GM23338 (cell line): Measurements from ENCODE around the gene PXYLP1. TPM values are rescaled to one million over a fixed set of nuclear protein-coding genes. Genes with fewer than 3 reads are reported as not detected.
"Not testable (repeated sequence)": the region's sequence is repeated elsewhere in the genome, so short reads cannot be mapped to it uniquely, and the experiment has no call there.

ENCODE experiments used
- ATAC-seq: fragments of 200-7000 bp; cut with Tn5 transposase; 3 replicates; pipeline ENCODE4 v1.9.1; 2020
- DNase-seq: peaks from one replicate; pipeline ENCODE4 v3.0.0-alpha.2; 2015; ENCODE audit warnings: low spot score
- H2AFZ ChIP-seq: fragments of 200-600 bp; sonication (generic); 2 replicates; pipeline ENCODE4 v1.8.0; 2016; ENCODE audit warnings: antibody characterized with exemption, mild to moderate bottlenecking, moderate library complexity
- H3F3A ChIP-seq: fragments of 200-600 bp; sonication (generic); replicated peaks from 2 replicates; pipeline ENCODE4 v1.8.0; 2017; ENCODE audit warnings: antibody characterized with exemption, mixed run types, low read depth
- H3K27ac ChIP-seq: fragments of 200-600 bp; sonication (generic); 2 replicates; pipeline ENCODE4 v1.6.1; 2016; ENCODE audit warnings: low read depth
- H3K27me3 ChIP-seq: fragments of 200-600 bp; sonication (generic); 2 replicates; pipeline ENCODE4 v1.8.0; 2016; ENCODE audit warnings: mild to moderate bottlenecking, mixed run types, moderate library complexity; ENCODE audit not compliant: insufficient read depth
- H3K36me3 ChIP-seq: fragments of 200-600 bp; sonication (generic); 2 replicates; pipeline ENCODE4 v1.8.0; 2016; ENCODE audit warnings: mild to moderate bottlenecking; ENCODE audit not compliant: insufficient read depth
- H3K4me1 ChIP-seq: fragments of 200-600 bp; sonication (generic); 2 replicates; pipeline ENCODE4 v1.8.0; 2016; ENCODE audit warnings: mild to moderate bottlenecking, moderate library complexity; ENCODE audit not compliant: insufficient read depth
- H3K4me2 ChIP-seq: fragments of 200-600 bp; sonication (generic); 2 replicates; pipeline ENCODE4 v1.7.1; 2017; ENCODE audit warnings: mixed run types
- H3K4me3 ChIP-seq: fragments of 200-600 bp; sonication (generic); 2 replicates; pipeline ENCODE4 v1.6.1; 2016; ENCODE audit warnings: mixed run types
- H3K79me2 ChIP-seq: fragments of 200-600 bp; sonication (generic); replicated peaks from 2 replicates; pipeline ENCODE4 v1.8.0; 2017; ENCODE audit warnings: mild to moderate bottlenecking; ENCODE audit not compliant: insufficient read depth
- H3K9me2 ChIP-seq: fragments of 200-600 bp; sonication (generic); 2 replicates; pipeline ENCODE4 v1.8.0; 2017; ENCODE audit not compliant: insufficient read depth
- H4K20me1 ChIP-seq: fragments of 200-600 bp; sonication (generic); replicated peaks from 2 replicates; pipeline ENCODE4 v1.8.0; 2017; ENCODE audit warnings: mild to moderate bottlenecking; ENCODE audit not compliant: insufficient read depth
- H3K27ac Mint-ChIP-seq: 2 replicates; pipeline ENCODE4 v1.8.0; 2020; ENCODE audit warnings: inconsistent platforms, mild to moderate bottlenecking, moderate library complexity, mixed read lengths
- H3K27me3 Mint-ChIP-seq: 3 replicates; pipeline ENCODE4 v1.8.0; 2022; ENCODE audit warnings: low read depth, mild to moderate bottlenecking, moderate library complexity, mixed read lengths, inconsistent platforms; ENCODE audit not compliant: insufficient read depth, poor library complexity
- H3K36me3 Mint-ChIP-seq: 3 replicates; pipeline ENCODE4 v1.8.0; 2021; ENCODE audit warnings: low read depth, mild to moderate bottlenecking, inconsistent platforms, moderate library complexity, mixed read lengths
- H3K4me1 Mint-ChIP-seq: 3 replicates; pipeline ENCODE4 v1.8.0; 2020; ENCODE audit warnings: mild to moderate bottlenecking, inconsistent platforms, mixed read lengths
- H3K4me3 Mint-ChIP-seq: 3 replicates; pipeline ENCODE4 v1.8.0; 2021; ENCODE audit warnings: moderate library complexity, mild to moderate bottlenecking, inconsistent platforms, mixed read lengths
- H3K9me3 Mint-ChIP-seq: 3 replicates; pipeline ENCODE4 v1.8.0; 2020; ENCODE audit warnings: moderate library complexity, mild to moderate bottlenecking, inconsistent platforms, mixed read lengths
- ETS1 ChIP-seq: IDR thresholded peaks from 2 replicates; pipeline ENCODE4 v1.6.1; 2016; ENCODE audit warnings: antibody characterized with exemption
- EZH2phosphoT487 ChIP-seq: fragments of 200-600 bp; sonication (generic); IDR thresholded peaks from one replicate; pipeline ENCODE4 v1.8.1; 2018; ENCODE audit warnings: antibody characterized with exemption; ENCODE audit not compliant: unreplicated experiment
- JUNB ChIP-seq: IDR thresholded peaks from one replicate; pipeline ENCODE4 v1.6.1; 2016; ENCODE audit warnings: antibody characterized with exemption; ENCODE audit not compliant: unreplicated experiment
- NANOG ChIP-seq: IDR thresholded peaks from 2 replicates; pipeline ENCODE4 v1.6.1; 2016; ENCODE audit warnings: antibody characterized with exemption, borderline replicate concordance
- POLR2AphosphoS5 ChIP-seq: IDR thresholded peaks from 2 replicates; pipeline ENCODE4 v1.6.1; 2016; ENCODE audit warnings: antibody characterized with exemption, low read depth
- STAT1 ChIP-seq: IDR thresholded peaks from one replicate; pipeline ENCODE4 v1.6.1; 2016; ENCODE audit warnings: antibody characterized with exemption; ENCODE audit not compliant: unreplicated experiment
- ZNF114 ChIP-seq: fragments of 250-450 bp; sonication (Bioruptor Pico); IDR thresholded peaks from 2 replicates; pipeline ENCODE4 v1.5.0; 2020; ENCODE audit warnings: mild to moderate bottlenecking, moderate library complexity
- ZNF331 ChIP-seq: fragments of 250-450 bp; sonication (Bioruptor Pico); IDR thresholded peaks from 2 replicates; pipeline ENCODE4 v1.5.0; 2020; ENCODE audit warnings: low read depth, mild to moderate bottlenecking, moderate library complexity
- ZNF462 ChIP-seq: fragments of 250-450 bp; sonication (Bioruptor Pico); IDR thresholded peaks from 2 replicates; pipeline ENCODE4 v1.5.0; 2020; ENCODE audit warnings: mild to moderate bottlenecking, moderate library complexity
- polyA plus RNA-seq: library from polyadenylated mRNA; unstranded; fragments of >200 nt; fragmentation: Nextera tagmentation; extraction: Ambion mirVana; gene quantifications from 2 replicates; pipeline ENCODE4 v1.2.1, GENCODE V29; 2016
- total RNA-seq: library from RNA; depleted of rRNA; stranded (reverse); fragments of >200 nt; shearing (Covaris generic); gene quantifications from 2 replicates; pipeline ENCODE4 v1.2.3, GENCODE V29; 2014

The PXYLP1 gene
- total and polyA plus RNA-seq, 2 experiments from 2014 or later, result 8.9 to 20.1 TPM

GRCh38 chr3:141211306-141211705, 20.3 kb upstream of the PXYLP1 start:
- not testable (repeated sequence) for H3K4me2 ChIP-seq, H3K27ac ChIP-seq, H3K36me3 Mint-ChIP-seq, H4K20me1 ChIP-seq, H3K27ac Mint-ChIP-seq, H3K79me2 ChIP-seq, H3K4me3 ChIP-seq, H3K27me3 Mint-ChIP-seq, H3K4me1 ChIP-seq, H3K36me3 ChIP-seq, H3K9me2 ChIP-seq, H3K9me3 Mint-ChIP-seq, H3K27me3 ChIP-seq, H3K4me3 Mint-ChIP-seq, ATAC-seq, DNase-seq, H3F3A ChIP-seq, H3K4me1 Mint-ChIP-seq
- 0 out of 2 replicates have a peak overlapping the region, but pooled peaks have one; percentile 43 for H2AFZ ChIP-seq

GRCh38 chr3:141212101-141212500, 19.5 kb upstream of the PXYLP1 start:
- Histone ChIP-seq H3K79me2 (no peaks in the 10 kb centered on the region), H3K4me2 (no peak overlapping the region), H3F3A (no peaks in the 10 kb centered on the region), H2AFZ (0 out of 2 replicates have a peak overlapping the region, but pooled peaks have one; percentile 43), H4K20me1 (no peaks in the 10 kb centered on the region), H3K4me1 (peaks cover 6% of the 10 kb centered on the region; the same call in 1 of the 2 replicates), H3K27me3 (no peaks in the 10 kb centered on the region), H3K4me3 (no peak overlapping the region), H3K9me2 (0 out of 2 replicates have a peak, but pooled peaks cover 4% of the 10 kb centered on the region), H3K36me3 (no peaks in the 10 kb centered on the region; the same call in 1 of the 2 replicates), H3K27ac (no peak overlapping the region; the same call in 1 of the 2 replicates)
- no peak for ATAC-seq
- no peak overlapping the region for H3K27ac Mint-ChIP-seq
- TF ChIP-seq ETS1 (no peak), JUNB (no peak), NANOG (no peak), ZNF331 (CRISPR knock-in tag) (no peak), EZH2phosphoT487 (no peak)
- no peaks in the 10 kb centered on the region for H3K9me3 Mint-ChIP-seq
- H3K4me1 Mint-ChIP-seq, result peaks cover 3% of the 10 kb centered on the region
- H3K4me3 Mint-ChIP-seq, result no peak overlapping the region
- H3K27me3 Mint-ChIP-seq, result no peaks in the 10 kb centered on the region
- H3K36me3 Mint-ChIP-seq, result no peaks in the 10 kb centered on the region
- no peak for DNase-seq

- Mint-ChIP-seq H3K27me3 (no peaks in the 10 kb centered on the region), H3K36me3 (no peaks in the 10 kb centered on the region)
These were observed 19.1 kb upstream of the PXYLP1 start for GRCh38 chr3:141212555-141212954.

More at GRCh38 chr3:141212555-141212954, 19.1 kb upstream of the PXYLP1 start:
- Histone ChIP-seq H2AFZ (no peak overlapping the region), H3K36me3 (no peaks in the 10 kb centered on the region; the same call in 1 of the 2 replicates), H3K4me2 (no peak overlapping the region), H3K79me2 (no peaks in the 10 kb centered on the region), H3K9me2 (0 out of 2 replicates have a peak, but pooled peaks cover 4% of the 10 kb centered on the region), H3K27ac (no peak overlapping the region), H4K20me1 (no peaks in the 10 kb centered on the region), H3K27me3 (no peaks in the 10 kb centered on the region), H3K4me1 (peaks cover 6% of the 10 kb centered on the region; the same call in 1 of the 2 replicates), H3K4me3 (no peak overlapping the region), H3F3A (no peaks in the 10 kb centered on the region)
- peak; percentile 12 for DNase-seq
- ATAC-seq, result peak; percentile 53
- TF ChIP-seq ETS1 (no peak), ZNF331 (CRISPR knock-in tag) (no peak), STAT1 (no peak), POLR2AphosphoS5 (no peak), ZNF114 (CRISPR knock-in tag) (no peak), ZNF462 (CRISPR knock-in tag) (no peak)
- Mint-ChIP-seq H3K9me3 (no peaks in the 10 kb centered on the region), H3K4me3 (no peak overlapping the region), H3K27ac (no peak overlapping the region), H3K4me1 (peaks cover 3% of the 10 kb centered on the region)
